GM18499 (cell line): ENCODE data around the gene FAM3A.

Source experiments
- ATAC-seq: cut with Tn5 transposase; IDR thresholded peaks from one replicate; pipeline ENCODE4 v1.9.1; 2021; ENCODE audit warnings: moderate number of reproducible peaks; ENCODE audit not compliant: insufficient read depth, unreplicated experiment

FAM3A gene

GRCh38 chrX:154483325-154483724 lies 32.7 kb downstream of the FAM3A start:
- ATAC-seq = no peak

GRCh38 chrX:154482786-154483185 lies 33.2 kb downstream of the FAM3A start:
- ATAC-seq = no peak

- no peak for ATAC-seq
Measured at GRCh38 chrX:154481911-154482601, 34.0 kb downstream of the FAM3A start.

- ATAC-seq = no peak
Measured at GRCh38 chrX:154481195-154481594, 34.8 kb downstream of the FAM3A start.

- ATAC-seq = peak; percentile 61
Measured at GRCh38 chrX:154478728-154479622, 37.1 kb downstream of the FAM3A start, which contains the start of gene LAGE3. Gene LAGE3, minus strand, starts transcription at chrX:154479281. Its CDS starts 366 bp downstream, at chrX:154478915.

GRCh38 chrX:154477891-154478477 lies 38.0 kb downstream of the FAM3A start:
- no peak for ATAC-seq

- ATAC-seq = no peak
Measured at GRCh38 chrX:154476821-154477220, 39.2 kb downstream of the FAM3A start.

GRCh38 chrX:154473683-154474082 lies 42.3 kb downstream of the FAM3A start:
- ATAC-seq = no peak

- ATAC-seq = no peak
Measured at GRCh38 chrX:154472685-154473632, 43.1 kb downstream of the FAM3A start.

GRCh38 chrX:154471839-154472684 lies 44.0 kb downstream of the FAM3A start:
- ATAC-seq = no peak

GRCh38 chrX:154470914-154471568 lies 45.0 kb downstream of the FAM3A start:
- ATAC-seq = no peak

- ATAC-seq = no peak
Measured at GRCh38 chrX:154470434-154470833, 45.6 kb downstream of the FAM3A start.

GRCh38 chrX:154469880-154470279 lies 46.2 kb downstream of the FAM3A start:
- ATAC-seq = no peak

GRCh38 chrX:154469114-154469513 lies 46.9 kb downstream of the FAM3A start:
- no peak for ATAC-seq

GRCh38 chrX:154468217-154468616 lies 47.8 kb downstream of the FAM3A start:
- ATAC-seq = no peak

- no peak for ATAC-seq
Measured at GRCh38 chrX:154467556-154467955, 48.5 kb downstream of the FAM3A start.

- ATAC-seq = no peak
Measured at GRCh38 chrX:154466907-154467306, 49.1 kb downstream of the FAM3A start.

GRCh38 chrX:154466036-154466435 lies 50.0 kb downstream of the FAM3A start:
- no peak for ATAC-seq

GRCh38 chrX:154465601-154466000 lies 50.4 kb downstream of the FAM3A start:
- no peak for ATAC-seq
